ENCODE results near the gene ASPA. TPM values are rescaled to one million over a fixed set of nuclear protein-coding genes. Genes with fewer than 3 reads are reported as not detected.
"Not testable (repeated sequence)": the region's sequence is repeated elsewhere in the genome, so short reads cannot be mapped to it uniquely, and the experiment has no call there.

Gene ASPA
- total RNA-seq, 1 donor from 2014 or later = not detected

DNA sequence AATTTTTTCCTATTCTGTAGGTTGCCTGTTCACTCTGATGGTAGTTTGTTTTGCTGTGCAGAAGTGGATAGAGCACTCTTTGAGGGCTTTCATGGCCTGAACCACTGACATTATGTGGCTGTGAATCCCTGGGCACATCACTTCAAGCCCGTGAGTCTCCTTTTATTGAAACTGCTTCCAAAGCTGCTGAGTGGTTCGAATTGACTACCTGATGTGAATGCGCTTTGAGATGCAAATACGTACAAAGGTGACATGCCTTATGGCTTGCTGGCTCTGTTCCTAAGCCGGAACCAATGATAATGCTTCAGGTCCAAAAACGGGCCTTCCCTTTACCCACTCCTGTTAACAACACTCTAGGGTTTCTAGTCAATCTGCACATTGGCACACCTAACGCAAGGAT lies 34.3 kb downstream of the ASPA start:
- Mint-ChIP-seq H3K4me3 (no peak overlapping the region), H3K9me3 (peaks cover 8% of the 10 kb centered on the region), H3K4me1 (peaks cover 8% of the 10 kb centered on the region), H3K27ac (no peak overlapping the region), H3K27me3 (ENCODE audit: low read depth) (peaks cover 2% of the 10 kb centered on the region), H3K36me3 (no peaks in the 10 kb centered on the region)
- TF ChIP-seq, protein P1, sequence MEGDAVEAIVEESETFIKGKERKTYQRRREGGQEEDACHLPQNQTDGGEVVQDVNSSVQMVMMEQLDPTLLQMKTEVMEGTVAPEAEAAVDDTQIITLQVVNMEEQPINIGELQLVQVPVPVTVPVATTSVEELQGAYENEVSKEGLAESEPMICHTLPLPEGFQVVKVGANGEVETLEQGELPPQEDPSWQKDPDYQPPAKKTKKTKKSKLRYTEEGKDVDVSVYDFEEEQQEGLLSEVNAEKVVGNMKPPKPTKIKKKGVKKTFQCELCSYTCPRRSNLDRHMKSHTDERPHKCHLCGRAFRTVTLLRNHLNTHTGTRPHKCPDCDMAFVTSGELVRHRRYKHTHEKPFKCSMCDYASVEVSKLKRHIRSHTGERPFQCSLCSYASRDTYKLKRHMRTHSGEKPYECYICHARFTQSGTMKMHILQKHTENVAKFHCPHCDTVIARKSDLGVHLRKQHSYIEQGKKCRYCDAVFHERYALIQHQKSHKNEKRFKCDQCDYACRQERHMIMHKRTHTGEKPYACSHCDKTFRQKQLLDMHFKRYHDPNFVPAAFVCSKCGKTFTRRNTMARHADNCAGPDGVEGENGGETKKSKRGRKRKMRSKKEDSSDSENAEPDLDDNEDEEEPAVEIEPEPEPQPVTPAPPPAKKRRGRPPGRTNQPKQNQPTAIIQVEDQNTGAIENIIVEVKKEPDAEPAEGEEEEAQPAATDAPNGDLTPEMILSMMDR (IDR thresholded peaks at IDR 0.05; ENCODE audit: unreplicated experiment) = no peak
- no peak for DNase-seq (ENCODE audit: low spot score in 2 of 2, unreplicated experiment in 2 of 2)

DNA sequence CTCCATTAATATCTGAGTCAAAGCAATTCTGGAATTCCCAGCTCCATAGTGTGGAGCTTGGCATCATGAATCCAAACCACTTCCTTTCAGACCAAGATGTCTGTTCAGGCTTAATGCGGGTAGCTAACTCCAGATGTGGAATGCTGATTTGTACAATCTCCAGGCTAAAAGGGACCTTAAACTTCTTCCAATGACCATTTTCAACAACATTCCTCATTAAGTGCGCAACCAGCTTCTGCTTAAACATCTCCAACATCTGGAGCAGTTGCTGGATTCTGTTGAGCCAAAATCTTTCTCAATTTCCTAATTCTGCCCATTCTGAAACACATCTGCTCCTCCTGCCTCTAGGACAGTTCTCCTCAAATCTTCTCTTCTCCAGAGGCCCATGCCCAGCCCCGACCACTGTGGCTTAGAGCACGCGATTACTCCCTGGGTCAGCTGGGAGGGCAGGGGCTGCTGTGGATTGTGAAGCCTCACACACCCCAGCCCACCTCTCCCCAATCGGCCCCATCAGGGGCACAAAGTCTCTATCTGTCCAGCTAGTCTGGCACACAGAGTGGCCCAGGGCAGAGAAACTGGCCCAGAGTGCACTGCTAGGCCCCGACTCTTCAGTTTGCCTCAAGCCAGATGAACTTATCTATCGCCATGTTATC lies 36.2 kb downstream of the ASPA start:
- peaks cover 8% of the 10 kb centered on the region for H3K4me1 Mint-ChIP-seq
- peaks cover 8% of the 10 kb centered on the region for H3K9me3 Mint-ChIP-seq
- H3K27me3 Mint-ChIP-seq (ENCODE audit: low read depth) = peaks cover 2% of the 10 kb centered on the region
- H3K4me3 Mint-ChIP-seq = no peak overlapping the region
- no peak for DNase-seq (ENCODE audit: low spot score in 2 of 2, unreplicated experiment in 2 of 2)
- TF ChIP-seq, protein P1 (IDR thresholded peaks at IDR 0.05; ENCODE audit: unreplicated experiment) = no peak
- H3K27ac Mint-ChIP-seq = no peak overlapping the region
- no peaks in the 10 kb centered on the region for H3K36me3 Mint-ChIP-seq

- Mint-ChIP-seq H3K36me3 (no peaks in the 10 kb centered on the region), H3K27ac (no peak overlapping the region), H3K27me3 (ENCODE audit: low read depth) (peaks cover 2% of the 10 kb centered on the region), H3K4me3 (no peak overlapping the region), H3K9me3 (peaks cover 8% of the 10 kb centered on the region), H3K4me1 (peaks cover 8% of the 10 kb centered on the region)
- TF ChIP-seq, protein P1 (IDR thresholded peaks at IDR 0.05; ENCODE audit: unreplicated experiment) = no peak
- DNase-seq (ENCODE audit: low spot score in 2 of 2, unreplicated experiment in 2 of 2) = no peak
Observed at GRCh38 chr17:3512505-3513171, 36.8 kb downstream of the ASPA start.

GRCh38 chr17:3513305-3514035 lies 37.7 kb downstream of the ASPA start:
- peaks cover 2% of the 10 kb centered on the region for H3K27me3 Mint-ChIP-seq (ENCODE audit: low read depth)
- TF ChIP-seq, protein P1 (IDR thresholded peaks at IDR 0.05; ENCODE audit: unreplicated experiment) = no peak
- H3K4me3 Mint-ChIP-seq = no peak overlapping the region
- H3K4me1 Mint-ChIP-seq = peaks cover 8% of the 10 kb centered on the region
- no peak for DNase-seq (ENCODE audit: low spot score in 2 of 2, unreplicated experiment in 2 of 2)
- H3K9me3 Mint-ChIP-seq = peaks cover 12% of the 10 kb centered on the region
- peaks cover 2% of the 10 kb centered on the region for H3K36me3 Mint-ChIP-seq
- H3K27ac Mint-ChIP-seq = no peak overlapping the region

DNA sequence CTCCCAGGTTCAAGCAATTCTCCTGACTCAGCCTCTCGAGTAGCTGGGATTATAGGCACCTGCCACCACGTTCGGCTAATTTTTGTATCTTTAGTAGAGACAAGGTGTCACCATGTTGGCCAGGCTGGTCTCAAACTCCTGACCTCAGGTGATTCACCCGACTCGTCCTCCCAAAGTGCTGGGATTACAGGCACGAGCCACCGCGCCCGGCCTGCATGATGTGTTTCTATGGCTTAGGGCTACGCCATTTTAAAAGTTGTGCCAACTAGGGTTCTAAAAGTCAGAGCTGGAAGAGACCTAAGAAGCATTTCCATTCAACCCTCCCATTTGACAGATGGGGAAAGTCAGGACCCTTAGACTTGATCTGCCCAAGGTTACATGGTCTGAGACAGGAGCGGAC lies 38.4 kb downstream of the ASPA start:
- H3K27ac Mint-ChIP-seq; H3K36me3 Mint-ChIP-seq; H3K4me1 Mint-ChIP-seq; DNase-seq (ENCODE audit: low spot score in 2 of 2, unreplicated experiment in 2 of 2); H3K27me3 Mint-ChIP-seq (ENCODE audit: low read depth); H3K4me3 Mint-ChIP-seq: not testable (repeated sequence)
- peaks cover 12% of the 10 kb centered on the region for H3K9me3 Mint-ChIP-seq

DNA sequence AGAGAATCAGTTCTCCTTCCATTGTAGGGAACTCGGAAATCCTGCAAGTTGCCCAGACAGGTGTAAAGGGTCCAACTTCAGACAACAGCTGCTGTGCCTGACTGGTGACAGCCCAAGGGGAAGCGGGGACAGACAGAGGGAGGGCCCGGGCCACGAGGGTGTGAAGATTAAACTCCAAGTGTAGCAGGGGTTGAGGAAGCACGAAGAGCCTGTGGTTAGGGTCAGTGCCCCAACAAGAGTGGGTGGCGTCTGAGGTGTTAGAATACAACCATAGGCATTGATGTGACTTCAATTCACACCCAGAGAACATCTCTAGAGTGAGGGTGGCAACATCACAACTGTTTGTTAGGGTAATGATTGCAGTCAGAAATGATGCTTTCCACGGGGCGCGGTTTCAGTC lies 39.1 kb downstream of the ASPA start:
- H3K4me1 Mint-ChIP-seq = peaks cover 8% of the 10 kb centered on the region
- H3K27ac Mint-ChIP-seq = no peak overlapping the region
- H3K4me3 Mint-ChIP-seq = no peak overlapping the region
- peaks cover 5% of the 10 kb centered on the region for H3K9me3 Mint-ChIP-seq
- DNase-seq (ENCODE audit: low spot score in 2 of 2, unreplicated experiment in 2 of 2) = no peak
- H3K36me3 Mint-ChIP-seq = peaks cover 2% of the 10 kb centered on the region
- H3K27me3 Mint-ChIP-seq (ENCODE audit: low read depth) = peaks cover 2% of the 10 kb centered on the region
- TF ChIP-seq, protein P1 (IDR thresholded peaks at IDR 0.05; ENCODE audit: unreplicated experiment) = no peak

GRCh38 chr17:3519472-3519871 lies 43.7 kb downstream of the ASPA start:
- H3K36me3 Mint-ChIP-seq; H3K4me3 Mint-ChIP-seq; DNase-seq (ENCODE audit: low spot score in 2 of 2, unreplicated experiment in 2 of 2); H3K4me1 Mint-ChIP-seq; H3K9me3 Mint-ChIP-seq; H3K27me3 Mint-ChIP-seq (ENCODE audit: low read depth); H3K27ac Mint-ChIP-seq: not testable (repeated sequence)

Measured in mesothelial cell of epicardium (in vitro differentiated cells).